ENCODE results near the gene BFSP2. TPM values are rescaled to one million over a fixed set of nuclear protein-coding genes. Genes with fewer than 3 reads are reported as not detected.

Gene BFSP2
- total and polyA plus RNA-seq, 2 donors (not counting 3 experiments of a cell fraction or from before 2014, with no cell fraction given), result not detected

DNA sequence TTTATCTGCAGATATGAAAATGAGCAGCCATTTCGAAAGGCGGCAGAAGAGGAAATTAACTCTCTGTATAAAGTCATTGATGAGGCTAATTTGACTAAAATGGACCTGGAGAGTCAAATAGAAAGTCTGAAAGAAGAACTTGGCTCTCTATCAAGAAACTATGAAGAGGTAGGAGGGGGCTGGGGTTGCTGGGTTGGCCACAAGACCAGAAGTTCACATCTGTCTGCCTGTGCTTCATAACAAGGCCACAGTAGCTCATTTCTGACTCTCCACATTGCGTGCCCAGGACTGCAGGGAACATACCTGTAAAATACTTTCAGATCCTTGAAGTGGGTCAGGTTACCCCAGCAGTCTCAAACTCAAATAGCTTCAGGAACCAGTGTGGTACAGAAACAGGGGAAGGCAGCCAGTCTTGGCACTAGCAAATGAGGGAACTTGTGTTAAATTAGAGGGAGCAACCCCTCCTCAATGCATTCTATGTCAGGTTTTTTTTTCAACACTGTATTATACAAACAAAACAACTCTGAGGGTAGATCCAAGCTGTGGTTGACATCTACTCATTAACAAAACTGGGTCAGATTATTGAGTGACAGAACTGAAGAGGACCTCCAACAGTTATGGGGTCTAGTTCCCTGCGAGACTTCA is 48.7 kb downstream of the BFSP2 start:
- Histone ChIP-seq H3K27ac (ENCODE audit: insufficient read depth, low read depth, low read length) (no peak overlapping the region), H3K36me3 (ENCODE audit: control insufficient read depth in 2 of 2, extremely low read depth in 1 of 2, insufficient read depth in 2 of 2, low read length in 2 of 2) (no peaks in the 10 kb centered on the region), H3K79me2 (ENCODE audit: control insufficient read depth, insufficient read depth, low read length) (no peaks in the 10 kb centered on the region), H3K9me3 (replicated peaks; ENCODE audit: control insufficient read depth, insufficient read depth, low read length) (no peaks in the 10 kb centered on the region), H3K9me1 (replicated peaks; ENCODE audit: control insufficient read depth, extremely low read depth, insufficient read depth, low read length) (no peaks in the 10 kb centered on the region), H3K9ac (replicated peaks; ENCODE audit: extremely low read depth, insufficient read depth, low read length) (no peak overlapping the region), H4K20me1 (replicated peaks; ENCODE audit: control insufficient read depth, extremely low read depth, insufficient read depth, low read length) (no peaks in the 10 kb centered on the region), H3K4me3 (replicated peaks in 1 of 3; ENCODE audit: insufficient read depth in 1 of 3, low read depth in 1 of 3, low read length in 3 of 3) (no peak overlapping the region), H3K4me2 (ENCODE audit: insufficient read depth, low read length) (no peak overlapping the region), H3K27me3 (ENCODE audit: control insufficient read depth in 2 of 2, insufficient read depth in 2 of 2, low read length in 2 of 2) (peaks cover 19 to 25% of the 10 kb centered on the region in 2 experiments), H3K4me1 (ENCODE audit: control insufficient read depth, extremely low read depth, insufficient read depth, low read length) (no peaks in the 10 kb centered on the region), H2AFZ (ENCODE audit: low read depth, low read length) (no peak overlapping the region)
- DNase-seq (ENCODE audit: low read depth, low spot score), result no peak
- no peak for FAIRE-seq
- CTCF ChIA-PET, result no interaction called here
- intact Hi-C loops (cut with micrococcal nuclease), result no loop called here
- no TSS peak for BruUV-seq (replicated peaks)
- TF ChIP-seq GATA2 (IDR thresholded peaks at IDR 0.05; ENCODE audit: insufficient read depth, insufficient read length, low read depth, low read length) (no peak), JUN (IDR thresholded peaks at IDR 0.05; ENCODE audit: borderline replicate concordance, insufficient read depth, insufficient read length, low read depth) (no peak), EZH2 (IDR thresholded peaks at IDR 0.05; ENCODE audit: borderline replicate concordance, low read depth, low read length, severe bottlenecking) (no peak), POLR2A (IDR thresholded peaks at IDR 0.05; ENCODE audit: low read depth, low read length) (no peak), FOS (IDR thresholded peaks at IDR 0.05; ENCODE audit: borderline replicate concordance, insufficient read depth, low read length) (no peak), POLR2AphosphoS5 (IDR thresholded peaks at IDR 0.05; ENCODE audit: insufficient read depth, low read depth, low read length) (no peak)
- TF ChIP-seq, protein P1, sequence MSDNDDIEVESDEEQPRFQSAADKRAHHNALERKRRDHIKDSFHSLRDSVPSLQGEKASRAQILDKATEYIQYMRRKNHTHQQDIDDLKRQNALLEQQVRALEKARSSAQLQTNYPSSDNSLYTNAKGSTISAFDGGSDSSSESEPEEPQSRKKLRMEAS (IDR thresholded peaks at IDR 0.05; ENCODE audit: insufficient read depth, insufficient read length), result no peak
- dilution Hi-C loops (cut with MboI; ENCODE audit: extremely low pct_ligation_motif_present, low sequenced_read_pairs), result no loop called here
- POLR2A ChIA-PET, result no interaction called here

DNA sequence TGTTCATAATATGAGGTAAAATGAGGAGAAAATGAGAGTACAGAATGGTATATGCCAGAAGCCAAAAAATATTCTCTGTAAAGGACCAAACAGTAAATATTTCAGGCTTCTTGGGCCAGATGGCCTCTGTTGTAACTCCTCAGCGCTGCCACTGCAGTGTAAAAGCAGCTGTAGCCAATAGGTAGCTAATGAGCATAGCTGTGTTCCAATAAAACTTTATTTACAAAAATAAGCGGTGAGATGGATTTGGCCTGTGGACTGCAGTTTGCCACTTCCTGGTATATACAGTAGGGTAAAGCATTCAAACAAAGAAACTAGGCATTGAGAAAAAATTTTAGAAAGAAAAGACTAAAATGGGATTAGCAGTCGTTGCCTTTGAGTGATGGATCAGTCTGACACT is 51.5 kb downstream of the BFSP2 start:
- no TSS peak for BruUV-seq (replicated peaks)
- ChIA-PET POLR2A (no interaction called here), CTCF (interaction anchor here (0.9 kb wide), 1 partner anchor 16 kb away, joined by 3 read pairs; no protein-coding TSS in a partner anchor)
- intact Hi-C loops (cut with micrococcal nuclease), result loop anchor here (10.0 kb wide), 1 partner anchor 353 kb away; the partner anchor contains the start of gene SRPRB
- Histone ChIP-seq H3K27ac (ENCODE audit: insufficient read depth, low read depth, low read length) (no peak overlapping the region), H3K9ac (replicated peaks; ENCODE audit: extremely low read depth, insufficient read depth, low read length) (no peak overlapping the region), H2AFZ (ENCODE audit: low read depth, low read length) (no peak overlapping the region), H3K36me3 (ENCODE audit: control insufficient read depth in 2 of 2, extremely low read depth in 1 of 2, insufficient read depth in 2 of 2, low read length in 2 of 2) (no peaks in the 10 kb centered on the region), H3K4me1 (ENCODE audit: control insufficient read depth, extremely low read depth, insufficient read depth, low read length) (no peaks in the 10 kb centered on the region), H3K79me2 (ENCODE audit: control insufficient read depth, insufficient read depth, low read length) (no peaks in the 10 kb centered on the region), H3K4me3 (replicated peaks in 1 of 3; ENCODE audit: insufficient read depth in 1 of 3, low read depth in 1 of 3, low read length in 3 of 3) (no peak overlapping the region), H4K20me1 (replicated peaks; ENCODE audit: control insufficient read depth, extremely low read depth, insufficient read depth, low read length) (no peaks in the 10 kb centered on the region), H3K9me1 (replicated peaks; ENCODE audit: control insufficient read depth, extremely low read depth, insufficient read depth, low read length) (no peaks in the 10 kb centered on the region), H3K9me3 (replicated peaks; ENCODE audit: control insufficient read depth, insufficient read depth, low read length) (no peaks in the 10 kb centered on the region), H3K4me2 (ENCODE audit: insufficient read depth, low read length) (no peak overlapping the region), H3K27me3 (ENCODE audit: control insufficient read depth in 2 of 2, insufficient read depth in 2 of 2, low read length in 2 of 2) (peaks cover 22 to 26% of the 10 kb centered on the region in 2 experiments)
- TF ChIP-seq, protein P2, sequence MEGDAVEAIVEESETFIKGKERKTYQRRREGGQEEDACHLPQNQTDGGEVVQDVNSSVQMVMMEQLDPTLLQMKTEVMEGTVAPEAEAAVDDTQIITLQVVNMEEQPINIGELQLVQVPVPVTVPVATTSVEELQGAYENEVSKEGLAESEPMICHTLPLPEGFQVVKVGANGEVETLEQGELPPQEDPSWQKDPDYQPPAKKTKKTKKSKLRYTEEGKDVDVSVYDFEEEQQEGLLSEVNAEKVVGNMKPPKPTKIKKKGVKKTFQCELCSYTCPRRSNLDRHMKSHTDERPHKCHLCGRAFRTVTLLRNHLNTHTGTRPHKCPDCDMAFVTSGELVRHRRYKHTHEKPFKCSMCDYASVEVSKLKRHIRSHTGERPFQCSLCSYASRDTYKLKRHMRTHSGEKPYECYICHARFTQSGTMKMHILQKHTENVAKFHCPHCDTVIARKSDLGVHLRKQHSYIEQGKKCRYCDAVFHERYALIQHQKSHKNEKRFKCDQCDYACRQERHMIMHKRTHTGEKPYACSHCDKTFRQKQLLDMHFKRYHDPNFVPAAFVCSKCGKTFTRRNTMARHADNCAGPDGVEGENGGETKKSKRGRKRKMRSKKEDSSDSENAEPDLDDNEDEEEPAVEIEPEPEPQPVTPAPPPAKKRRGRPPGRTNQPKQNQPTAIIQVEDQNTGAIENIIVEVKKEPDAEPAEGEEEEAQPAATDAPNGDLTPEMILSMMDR (IDR thresholded peaks at IDR 0.05; ENCODE audit: extremely low read depth in 1 of 2, insufficient read depth in 1 of 2, low read depth in 1 of 2, low read length in 2 of 2), result no peak
- no peak for TF ChIP-seq POLR2A (IDR thresholded peaks at IDR 0.05; ENCODE audit: low read depth, low read length)
- TF ChIP-seq MYC (IDR thresholded peaks at IDR 0.05; ENCODE audit: low read depth, low read length), result no peak
- no peak for TF ChIP-seq GATA2 (IDR thresholded peaks at IDR 0.05; ENCODE audit: insufficient read depth, insufficient read length, low read depth, low read length)
- TF ChIP-seq EZH2 (IDR thresholded peaks at IDR 0.05; ENCODE audit: borderline replicate concordance, low read depth, low read length, severe bottlenecking), result no peak
- no peak for TF ChIP-seq FOS (IDR thresholded peaks at IDR 0.05; ENCODE audit: borderline replicate concordance, insufficient read depth, low read length)
- TF ChIP-seq, protein P1 (IDR thresholded peaks at IDR 0.05; ENCODE audit: insufficient read depth, insufficient read length), result no peak
- TF ChIP-seq POLR2AphosphoS5 (IDR thresholded peaks at IDR 0.05; ENCODE audit: insufficient read depth, low read depth, low read length), result no peak
- TF ChIP-seq JUN (IDR thresholded peaks at IDR 0.05; ENCODE audit: borderline replicate concordance, insufficient read depth, insufficient read length, low read depth), result no peak
- FAIRE-seq (no peak), DNase-seq (ENCODE audit: low read depth, low spot score) (no peak)
- dilution Hi-C loops (cut with MboI; ENCODE audit: extremely low pct_ligation_motif_present, low sequenced_read_pairs), result no loop called here
